ENCODE measurements around the gene SLC9A1. TPM values are rescaled to one million over a fixed set of nuclear protein-coding genes. Genes with fewer than 3 reads are reported as not detected.
A peak's percentile ranks its signal among the peaks of the same experiment; 100 is the strongest.
"Not testable (repeated sequence)": the region's sequence is repeated elsewhere in the genome, so short reads cannot be mapped to it uniquely, and the experiment has no call there.

Gene SLC9A1
- 3.7 and 5.6 TPM in 2 replicates for polyA plus RNA-seq (2014; cell fraction: cytosol; rRNA removed)
- 2.2 and 5.6 TPM in 2 replicates for polyA plus RNA-seq (2014; cell fraction: nucleus; rRNA removed)

- peak; percentile 86 for DNase-seq (ENCODE audit: low spot score)
Measured at GRCh38 chr1:27154991-27155781, at the start of gene SLC9A1. Gene SLC9A1, minus strand, starts transcription at chr1:27155125. Its CDS starts 791 bp downstream, at chr1:27154334.

- DNase-seq (ENCODE audit: low spot score): no peak
Measured at GRCh38 chr1:27203946-27204345, 49.0 kb upstream of the SLC9A1 start.

GRCh38 chr1:27201295-27201694, 46.4 kb upstream of the SLC9A1 start:
- no peak for DNase-seq (ENCODE audit: low spot score)

GRCh38 chr1:27193194-27193593, 38.3 kb upstream of the SLC9A1 start:
- no peak for DNase-seq (ENCODE audit: low spot score)

GRCh38 chr1:27192039-27192529, 37.2 kb upstream of the SLC9A1 start:
- no peak for DNase-seq (ENCODE audit: low spot score)

GRCh38 chr1:27184665-27185064, 29.7 kb upstream of the SLC9A1 start:
- DNase-seq (ENCODE audit: low spot score): not testable (repeated sequence)

GRCh38 chr1:27179979-27180378, 25.1 kb upstream of the SLC9A1 start:
- DNase-seq (ENCODE audit: low spot score): no peak

- no peak for DNase-seq (ENCODE audit: low spot score)
Measured at GRCh38 chr1:27179379-27179778, 24.5 kb upstream of the SLC9A1 start.

GRCh38 chr1:27176954-27177353, 22.0 kb upstream of the SLC9A1 start:
- DNase-seq (ENCODE audit: low spot score): no peak

- no peak for DNase-seq (ENCODE audit: low spot score)
Measured at GRCh38 chr1:27176323-27176722, 21.4 kb upstream of the SLC9A1 start.

- not testable (repeated sequence) for DNase-seq (ENCODE audit: low spot score)
Measured at GRCh38 chr1:27172992-27173391, 18.1 kb upstream of the SLC9A1 start.

- no peak for DNase-seq (ENCODE audit: low spot score)
Measured at GRCh38 chr1:27166929-27167328, 12.0 kb upstream of the SLC9A1 start.

- DNase-seq (ENCODE audit: low spot score): no peak
Measured at GRCh38 chr1:27166351-27166802, 11.5 kb upstream of the SLC9A1 start.

GRCh38 chr1:27163093-27163492, 8.2 kb upstream of the SLC9A1 start:
- DNase-seq (ENCODE audit: low spot score): no peak

GRCh38 chr1:27162090-27162489, 7.2 kb upstream of the SLC9A1 start:
- DNase-seq (ENCODE audit: low spot score): no peak

GRCh38 chr1:27161594-27161993, 6.7 kb upstream of the SLC9A1 start:
- DNase-seq (ENCODE audit: low spot score): no peak

GRCh38 chr1:27157194-27157593, 2.3 kb upstream of the SLC9A1 start:
- DNase-seq (ENCODE audit: low spot score): no peak

- no peak for DNase-seq (ENCODE audit: low spot score)
Measured at GRCh38 chr1:27154469-27154990, 395 bp downstream of the SLC9A1 start.

- no peak for DNase-seq (ENCODE audit: low spot score)
Measured at GRCh38 chr1:27153927-27154358, 982 bp downstream of the SLC9A1 start.

- DNase-seq (ENCODE audit: low spot score): no peak
Measured at GRCh38 chr1:27153549-27153886, 1.4 kb downstream of the SLC9A1 start.

- DNase-seq (ENCODE audit: low spot score): no peak
Measured at GRCh38 chr1:27152829-27153548, 1.9 kb downstream of the SLC9A1 start.
